Left hindlimb (tissue), 1 donor: Measurements from ENCODE around the gene TMEM203.
"Not testable (repeated sequence)": the region's sequence is repeated elsewhere in the genome, so short reads cannot be mapped to it uniquely, and the experiment has no call there.

ENCODE experiments used
- DNase-seq: peaks from one replicate; pipeline ENCODE4 v3.0.0-alpha.2; 2018

The TMEM203 gene

GRCh38 chr9:137205126-137206069, at the start of gene TMEM203, which contains the start of gene NDOR1:
TSS of gene TMEM203 (minus strand) at chr9:137205648. CDS start at chr9:137205414, 234 bp downstream.
TSS of gene NDOR1 (plus strand) at chr9:137205700. CDS start at chr9:137205778, 78 bp downstream.
- peak; percentile 92 for DNase-seq

- DNase-seq = peak; percentile 94
Observed at GRCh38 chr9:137254624-137255447, 49.4 kb upstream of the TMEM203 start, which contains the start of gene NELFB. TSS of gene NELFB (plus strand) at chr9:137255327.

- no peak for DNase-seq
Observed at GRCh38 chr9:137253717-137254623, 48.5 kb upstream of the TMEM203 start.

GRCh38 chr9:137252555-137253506, 47.4 kb upstream of the TMEM203 start:
- DNase-seq = no peak

GRCh38 chr9:137251490-137252268, 46.2 kb upstream of the TMEM203 start:
- DNase-seq = no peak

- DNase-seq = no peak
Observed at GRCh38 chr9:137251194-137251461, 45.7 kb upstream of the TMEM203 start, which contains the start of gene STPG3. TSS of gene STPG3 (plus strand) at chr9:137251286. CDS start at chr9:137251287, 1 bp downstream.

- no peak for DNase-seq
Observed at GRCh38 chr9:137250329-137251193, 45.1 kb upstream of the TMEM203 start.

- no peak for DNase-seq
Observed at GRCh38 chr9:137247916-137248175, 42.4 kb upstream of the TMEM203 start.

GRCh38 chr9:137247135-137247915, 41.9 kb upstream of the TMEM203 start:
- DNase-seq = no peak

GRCh38 chr9:137245450-137246421, 40.3 kb upstream of the TMEM203 start:
- DNase-seq = no peak

GRCh38 chr9:137244486-137245449, 39.3 kb upstream of the TMEM203 start:
- DNase-seq = no peak

GRCh38 chr9:137243626-137244485, 38.4 kb upstream of the TMEM203 start:
- DNase-seq = no peak

- not testable (repeated sequence) for DNase-seq
Observed at GRCh38 chr9:137243266-137243625, 37.8 kb upstream of the TMEM203 start.

GRCh38 chr9:137242269-137243203, 37.1 kb upstream of the TMEM203 start:
- no peak for DNase-seq
